A549 (cell line): ENCODE measurements around the gene POGLUT2. TPM values are rescaled to one million over a fixed set of nuclear protein-coding genes. Genes with fewer than 3 reads are reported as not detected.
A peak's percentile ranks its signal among the peaks of the same experiment; 100 is the strongest.

Source experiments
- ATAC-seq, 2 experiments: fragments of 200-7000 bp in 1 of 2; fragments of >200 bp in 1 of 2; cut with Nextera tagmentation in 1 of 2; cut with Tn5 transposase in 1 of 2; 3 replicates each; pipeline versions ENCODE4 v1.8.0 to v1.9.1; 2018 to 2020; ENCODE audit warnings: mild to moderate bottlenecking in 1 of 2, moderate library complexity in 1 of 2
- CTCF ChIA-PET: fragments of 300-600 bp; sonication (Branson Sonifier 250); formaldehyde crosslinking; extraction: SDS; loops from one replicate; lab custom pipeline; 2021; ENCODE audit warnings: antibody characterized with exemption, inconsistent platforms; lab: Yijun Ruan, JAX
- POLR2A ChIA-PET: fragments of 350-600 bp; formaldehyde crosslinking; extraction: SDS; loops from one replicate; lab custom pipeline; 2021; ENCODE audit warnings: antibody characterized with exemption, inconsistent platforms; lab: Yijun Ruan, JAX
- DNase-seq, 2 experiments: peaks; one replicate each; pipeline versions ENCODE4 v3.0.0 to v3.0.0-alpha.2; 2011 to 2016; ENCODE audit warnings: low read depth in 1 of 2, low spot score in 1 of 2
- FAIRE-seq: peaks from 2 replicates; lab custom pipeline; 2011; peaks lifted over from hg19 to GRCh38; lab: Jason Lieb, UNC
- H3K27ac ChIP-seq, 2 experiments: fragments of >200 bp; sonication (Bioruptor Twin); formaldehyde crosslinking; 3 replicates each; pipeline ENCODE4 v1.5.1; 2016 to 2017
- H3K4me1 ChIP-seq: fragments of >200 bp; sonication (Bioruptor Twin); formaldehyde crosslinking; 3 replicates; pipeline ENCODE4 v1.6.1; 2016
- H3K4me2 ChIP-seq: fragments of >200 bp; sonication (Bioruptor Twin); formaldehyde crosslinking; 3 replicates; pipeline ENCODE4 v1.6.1; 2016
- H3K4me3 ChIP-seq: fragments of >200 bp; sonication (Bioruptor Twin); formaldehyde crosslinking; 3 replicates; pipeline ENCODE4 v1.5.1; 2016
- H3K9me3 ChIP-seq: fragments of >200 bp; sonication (Bioruptor Twin); formaldehyde crosslinking; 3 replicates; pipeline ENCODE4 v1.6.1; 2016
- BHLHE40 ChIP-seq: IDR thresholded peaks from 2 replicates; pipeline ENCODE4 v1.6.1; 2012; ENCODE audit warnings: low read depth, low read length, inconsistent platforms
- CEBPB ChIP-seq, 2 experiments: fragments of >200 bp in 1 of 2; sonication (Bioruptor Twin) in 1 of 2; formaldehyde crosslinking in 1 of 2; IDR thresholded peaks; 2 replicates each; pipeline ENCODE4 v1.6.1; 2012 to 2016
- CHD2 ChIP-seq: fragments of 150-350 bp; IDR thresholded peaks from 2 replicates; pipeline ENCODE4 v1.6.1; 2014; ENCODE audit warnings: low read length; ENCODE audit not compliant: partially characterized antibody
- HDAC2 ChIP-seq: fragments of 200-600 bp; sonication (generic); IDR thresholded peaks from 2 replicates; pipeline ENCODE4 v1.6.1; 2016
- HOXA7 ChIP-seq: fragments of 250-450 bp; sonication (Bioruptor Pico); IDR thresholded peaks from 2 replicates; pipeline ENCODE4 v1.5.0; 2020; ENCODE audit warnings: mild to moderate bottlenecking, moderate library complexity
- HOXB13 ChIP-seq: fragments of 250-450 bp; sonication (Bioruptor Pico); IDR thresholded peaks from 2 replicates; pipeline ENCODE4 v1.5.0; 2020; ENCODE audit warnings: low read depth, mild to moderate bottlenecking, moderate library complexity
- HOXB5 ChIP-seq: fragments of 250-450 bp; sonication (Bioruptor Pico); IDR thresholded peaks from 2 replicates; pipeline ENCODE4 v1.5.0; 2020; ENCODE audit warnings: mild to moderate bottlenecking, moderate library complexity
- KDM1A ChIP-seq: fragments of 200-600 bp; sonication (generic); IDR thresholded peaks from 2 replicates; pipeline ENCODE4 v1.6.1; 2016; ENCODE audit warnings: low read depth, mild to moderate bottlenecking
- KDM5A ChIP-seq: fragments of 200-600 bp; sonication (generic); IDR thresholded peaks from 2 replicates; pipeline ENCODE4 v1.6.1; 2016; ENCODE audit warnings: antibody characterized with exemption, mild to moderate bottlenecking
- NFE2L2 ChIP-seq: fragments of 150-350 bp; conservative IDR thresholded peaks from 2 replicates; pipeline ENCODE4 v1.6.1; 2014; ENCODE audit warnings: low read length
- POLR2A ChIP-seq: IDR thresholded peaks from 2 replicates; pipeline ENCODE4 v1.6.1; 2012; ENCODE audit warnings: mild to moderate bottlenecking, low read length
- POLR2AphosphoS2 ChIP-seq: conservative IDR thresholded peaks from 2 replicates; pipeline ENCODE4 v1.6.1; 2012; ENCODE audit warnings: low read length, improper control_type of control experiment, inconsistent platforms
- RCOR1 ChIP-seq: fragments of 150-350 bp; IDR thresholded peaks from 2 replicates; pipeline ENCODE4 v1.6.1; 2014; ENCODE audit warnings: antibody characterized with exemption, low read length, low read depth
- RNF2 ChIP-seq: fragments of 200-600 bp; sonication (generic); IDR thresholded peaks from 2 replicates; pipeline ENCODE4 v1.6.1; 2016; ENCODE audit warnings: low read depth, mild to moderate bottlenecking, antibody characterized with exemption, moderate library complexity, borderline replicate concordance
- SREBF2 ChIP-seq: fragments of 450-650 bp; IDR thresholded peaks from 2 replicates; pipeline ENCODE4 v1.6.1; 2014; ENCODE audit warnings: mild to moderate bottlenecking, moderate library complexity
- ZC3H11A ChIP-seq: fragments of 450-650 bp; IDR thresholded peaks from 2 replicates; pipeline ENCODE4 v1.6.1; 2014; ENCODE audit warnings: antibody characterized with exemption, mild to moderate bottlenecking
- WGBS: methylation state at CpG from one replicate; pipeline ENCODE4 v1.1.6; 2017; ENCODE audit errors: missing lambda C conversion rate; 5-methylcytosine and 5-hydroxymethylcytosine counted together
- polyA plus RNA-seq, 4 experiments: library from polyadenylated mRNA; depleted of rRNA in 3 of 4; stranded (reverse); fragments of >200 nt; fragmentation: RNase III in 1 of 4; extraction: RNeasy Plus Mini Kit Qiagen cat#74134 plus additional on column Dnase treatment in 1 of 4; gene quantifications; 2 replicates in 3 of 4; 3 replicates in 1 of 4; pipeline ENCODE4 v1.2.3, GENCODE V29; 2011 to 2017
- TF ChIP-seq, protein P1 (sequence below): fragments of 250-450 bp; sonication (Bioruptor Pico); IDR thresholded peaks from 2 replicates; pipeline ENCODE4 v1.5.0; 2021; ENCODE audit warnings: mild to moderate bottlenecking, moderate library complexity, borderline replicate concordance
- TF ChIP-seq, protein P2 (sequence below): fragments of >200 bp; sonication (Bioruptor Twin); formaldehyde crosslinking; IDR thresholded peaks from 3 replicates; pipeline ENCODE4 v1.5.1; 2016
- TF ChIP-seq, protein P3 (sequence below): fragments of >200 bp; sonication (Bioruptor Twin); formaldehyde crosslinking; IDR thresholded peaks from 3 replicates; pipeline ENCODE4 v1.6.1; 2016
- TF ChIP-seq, protein P4 (sequence below): IDR thresholded peaks from 2 replicates; pipeline ENCODE4 v1.6.1; 2012

POGLUT2 gene
- polyA plus RNA-seq, 2 of the 4 experiments (the other 2 are of a cell fraction) = 5.3 to 9.1 TPM

DNA sequence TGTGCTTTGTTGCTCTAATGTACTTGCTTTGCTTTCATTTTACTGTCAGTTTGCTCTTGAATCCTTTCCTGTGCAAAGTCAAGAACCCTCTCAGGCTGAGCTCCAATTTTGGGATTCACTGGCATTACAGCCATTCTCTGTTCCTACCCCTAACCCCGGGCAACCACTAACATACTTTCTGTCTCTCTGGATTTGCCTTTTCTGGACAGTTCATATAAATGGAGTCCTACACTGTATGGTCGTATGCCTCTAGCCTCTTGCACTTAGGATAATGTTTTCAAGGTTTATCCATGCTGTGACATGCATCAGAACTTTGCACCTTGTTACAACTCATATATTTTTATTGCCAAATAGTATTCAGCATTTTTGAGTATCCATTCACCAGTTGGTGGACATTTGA lies 22.5 kb downstream of the POGLUT2 start:
- no peak overlapping the region for H3K4me2 ChIP-seq
- TF ChIP-seq BHLHE40 (no peak), SREBF2 (no peak), CEBPB (IDR thresholded peaks at IDR 0.05) (no peak), POLR2AphosphoS2 (no peak)
- TF ChIP-seq, protein P1, sequence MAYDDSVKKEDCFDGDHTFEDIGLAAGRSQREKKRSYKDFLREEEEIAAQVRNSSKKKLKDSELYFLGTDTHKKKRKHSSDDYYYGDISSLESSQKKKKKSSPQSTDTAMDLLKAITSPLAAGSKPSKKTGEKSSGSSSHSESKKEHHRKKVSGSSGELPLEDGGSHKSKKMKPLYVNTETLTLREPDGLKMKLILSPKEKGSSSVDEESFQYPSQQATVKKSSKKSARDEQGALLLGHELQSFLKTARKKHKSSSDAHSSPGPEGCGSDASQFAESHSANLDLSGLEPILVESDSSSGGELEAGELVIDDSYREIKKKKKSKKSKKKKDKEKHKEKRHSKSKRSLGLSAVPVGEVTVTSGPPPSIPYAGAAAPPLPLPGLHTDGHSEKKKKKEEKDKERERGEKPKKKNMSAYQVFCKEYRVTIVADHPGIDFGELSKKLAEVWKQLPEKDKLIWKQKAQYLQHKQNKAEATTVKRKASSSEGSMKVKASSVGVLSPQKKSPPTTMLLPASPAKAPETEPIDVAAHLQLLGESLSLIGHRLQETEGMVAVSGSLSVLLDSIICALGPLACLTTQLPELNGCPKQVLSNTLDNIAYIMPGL (CRISPR knock-in tag) = no peak
- TF ChIP-seq, protein P2, sequence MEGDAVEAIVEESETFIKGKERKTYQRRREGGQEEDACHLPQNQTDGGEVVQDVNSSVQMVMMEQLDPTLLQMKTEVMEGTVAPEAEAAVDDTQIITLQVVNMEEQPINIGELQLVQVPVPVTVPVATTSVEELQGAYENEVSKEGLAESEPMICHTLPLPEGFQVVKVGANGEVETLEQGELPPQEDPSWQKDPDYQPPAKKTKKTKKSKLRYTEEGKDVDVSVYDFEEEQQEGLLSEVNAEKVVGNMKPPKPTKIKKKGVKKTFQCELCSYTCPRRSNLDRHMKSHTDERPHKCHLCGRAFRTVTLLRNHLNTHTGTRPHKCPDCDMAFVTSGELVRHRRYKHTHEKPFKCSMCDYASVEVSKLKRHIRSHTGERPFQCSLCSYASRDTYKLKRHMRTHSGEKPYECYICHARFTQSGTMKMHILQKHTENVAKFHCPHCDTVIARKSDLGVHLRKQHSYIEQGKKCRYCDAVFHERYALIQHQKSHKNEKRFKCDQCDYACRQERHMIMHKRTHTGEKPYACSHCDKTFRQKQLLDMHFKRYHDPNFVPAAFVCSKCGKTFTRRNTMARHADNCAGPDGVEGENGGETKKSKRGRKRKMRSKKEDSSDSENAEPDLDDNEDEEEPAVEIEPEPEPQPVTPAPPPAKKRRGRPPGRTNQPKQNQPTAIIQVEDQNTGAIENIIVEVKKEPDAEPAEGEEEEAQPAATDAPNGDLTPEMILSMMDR = no peak
- WGBS = 31% methylated on average over 2 of the region's 2 CpGs
- no peak overlapping the region for H3K27ac ChIP-seq
- 0 out of 3 replicates have a peak, but pooled peaks cover 4% of the 10 kb centered on the region for H3K4me1 ChIP-seq
- FAIRE-seq (no peak), DNase-seq (no peak), ATAC-seq (no peak)
- CTCF ChIA-PET = interaction anchor here (0.8 to 1.2 kb wide), 2 partner anchors 24 to 143 kb away, joined by 3 to 4 read pairs; no protein-coding TSS in a partner anchor
- no peak overlapping the region for H3K4me3 ChIP-seq
- no peaks in the 10 kb centered on the region for H3K9me3 ChIP-seq
- POLR2A ChIA-PET = no interaction called here

DNA sequence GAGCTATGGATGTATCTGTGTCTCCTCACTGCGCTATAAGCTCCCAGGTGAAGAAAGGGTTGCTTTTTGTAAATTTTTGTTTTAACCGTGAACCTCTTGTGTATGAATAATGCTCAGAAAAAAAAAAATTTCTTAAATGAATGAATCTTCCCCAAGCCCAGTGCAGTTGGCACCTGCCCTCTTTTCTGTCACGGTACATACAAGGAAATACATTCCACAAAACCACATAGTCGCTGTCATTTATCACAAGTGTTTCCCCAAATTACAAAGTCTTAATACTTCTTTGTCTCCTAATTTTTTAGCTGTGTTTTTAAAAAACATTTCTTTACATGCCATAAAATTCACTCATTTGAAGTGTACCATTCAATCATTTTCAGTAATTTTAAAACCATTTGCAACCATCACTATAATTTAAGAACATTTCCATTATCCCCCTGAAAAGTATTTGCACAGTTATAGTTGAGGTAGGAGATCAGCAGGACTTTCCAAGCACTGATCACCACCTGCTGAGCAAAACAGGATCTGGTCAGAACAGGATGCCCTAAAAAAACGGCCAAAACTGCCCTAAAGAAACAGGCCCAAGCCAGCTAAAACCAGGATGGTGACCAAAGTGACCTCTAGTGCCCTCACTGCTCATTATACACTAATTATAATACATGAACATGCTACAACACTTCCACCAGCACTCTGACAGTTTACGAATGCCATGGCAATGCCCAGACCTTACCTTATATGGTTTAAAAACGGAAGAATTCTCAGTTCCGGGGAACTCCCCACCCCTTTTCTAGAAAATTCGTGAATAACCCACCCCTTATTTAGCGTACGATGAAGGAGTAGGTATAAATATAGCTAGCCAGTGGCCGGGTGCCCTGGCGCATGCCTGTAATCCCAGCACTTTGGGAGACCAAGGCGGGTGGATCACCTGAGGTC lies 23.9 kb downstream of the POGLUT2 start:
- DNase-seq = no peak
- H3K9me3 ChIP-seq = no peaks in the 10 kb centered on the region
- H3K4me3 ChIP-seq = no peak overlapping the region
- no peak for ATAC-seq
- FAIRE-seq = no peak
- H3K4me2 ChIP-seq = no peak overlapping the region
- H3K4me1 ChIP-seq = 0 out of 3 replicates have a peak, but pooled peaks cover 4% of the 10 kb centered on the region
- ChIA-PET POLR2A (no interaction called here), CTCF (interaction anchor here (1.4 kb wide), 1 partner anchor 71 kb away, joined by 4 read pairs; the partner anchor contains the start of gene ERCC5)
- peak overlapping the region in 1 of 2 experiments; percentile 89; a peak in 2 of 6 replicates for H3K27ac ChIP-seq
- TF ChIP-seq CHD2 = no peak
- no peak for TF ChIP-seq POLR2A
- TF ChIP-seq HOXB13 (CRISPR knock-in tag) = no peak
- TF ChIP-seq HOXB5 (CRISPR knock-in tag) = no peak
- TF ChIP-seq, protein P2 = no peak
- no peak for TF ChIP-seq RNF2
- no peak for TF ChIP-seq CEBPB (IDR thresholded peaks at IDR 0.05)
- TF ChIP-seq KDM1A = no peak
- no peak for TF ChIP-seq RCOR1
- TF ChIP-seq HDAC2 = no peak
- no peak for TF ChIP-seq ZC3H11A
- TF ChIP-seq, protein P3, sequence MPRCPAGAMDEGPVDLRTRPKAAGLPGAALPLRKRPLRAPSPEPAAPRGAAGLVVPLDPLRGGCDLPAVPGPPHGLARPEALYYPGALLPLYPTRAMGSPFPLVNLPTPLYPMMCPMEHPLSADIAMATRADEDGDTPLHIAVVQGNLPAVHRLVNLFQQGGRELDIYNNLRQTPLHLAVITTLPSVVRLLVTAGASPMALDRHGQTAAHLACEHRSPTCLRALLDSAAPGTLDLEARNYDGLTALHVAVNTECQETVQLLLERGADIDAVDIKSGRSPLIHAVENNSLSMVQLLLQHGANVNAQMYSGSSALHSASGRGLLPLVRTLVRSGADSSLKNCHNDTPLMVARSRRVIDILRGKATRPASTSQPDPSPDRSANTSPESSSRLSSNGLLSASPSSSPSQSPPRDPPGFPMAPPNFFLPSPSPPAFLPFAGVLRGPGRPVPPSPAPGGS = no peak
- TF ChIP-seq, protein P4, sequence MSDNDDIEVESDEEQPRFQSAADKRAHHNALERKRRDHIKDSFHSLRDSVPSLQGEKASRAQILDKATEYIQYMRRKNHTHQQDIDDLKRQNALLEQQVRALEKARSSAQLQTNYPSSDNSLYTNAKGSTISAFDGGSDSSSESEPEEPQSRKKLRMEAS = no peak
- no peak for TF ChIP-seq HOXA7 (CRISPR knock-in tag)
- no peak for TF ChIP-seq KDM5A
- no peak for TF ChIP-seq NFE2L2
- 86% methylated on average over 14 of the region's 14 CpGs for WGBS
